PFSK-1 (cell line): ENCODE measurements around the gene PUDP.

Source experiments
- FOXP2 ChIP-seq: optimal IDR thresholded peaks from 2 replicates; pipeline ENCODE3; 2011; ENCODE audit warnings: borderline replicate concordance, control low read depth, inconsistent platforms; ENCODE audit not compliant: insufficient read depth; ENCODE audit errors: extremely low read length, extremely low read depth
- POLR2AphosphoS5 ChIP-seq: IDR thresholded peaks from 2 replicates; pipeline ENCODE4 v1.6.1; 2012; ENCODE audit warnings: low read depth, mild to moderate bottlenecking, control low read depth, low read length, moderate library complexity
- REST ChIP-seq, 2 experiments: IDR thresholded peaks; 2 replicates each; pipeline versions ENCODE4 v1.6.1 to v1.8.0; 2011 to 2012; ENCODE audit warnings: low read depth in 2 of 2, low read length in 2 of 2, control low read depth in 1 of 2, inconsistent platforms in 1 of 2, mild to moderate bottlenecking in 1 of 2, moderate library complexity in 1 of 2; ENCODE audit not compliant: insufficient read depth in 1 of 2
- SIN3A ChIP-seq: IDR thresholded peaks from 2 replicates; pipeline ENCODE4 v1.6.1; 2012; ENCODE audit warnings: mild to moderate bottlenecking, low read length, moderate library complexity, borderline replicate concordance; ENCODE audit not compliant: insufficient read depth
- TAF1 ChIP-seq: IDR thresholded peaks from 2 replicates; pipeline ENCODE4 v1.6.1; 2012; ENCODE audit warnings: low read length, control low read depth, borderline replicate concordance; ENCODE audit not compliant: insufficient read depth

The PUDP gene

GRCh38 chrX:7156879-7157278, 8.9 kb upstream of the PUDP start:
- no peak for TF ChIP-seq TAF1
- TF ChIP-seq POLR2AphosphoS5 = no peak
- TF ChIP-seq FOXP2 = no peak
- no peak for TF ChIP-seq REST (IDR thresholded peaks at IDR 0.05; ENCODE audit: insufficient read depth in 1 of 2, low read depth in 2 of 2, low read length in 2 of 2)
- no peak for TF ChIP-seq SIN3A

- no peak for TF ChIP-seq FOXP2
- no peak for TF ChIP-seq TAF1
- TF ChIP-seq REST (IDR thresholded peaks at IDR 0.05; ENCODE audit: insufficient read depth in 1 of 2, low read depth in 2 of 2, low read length in 2 of 2) = no peak
- TF ChIP-seq SIN3A = no peak
- no peak for TF ChIP-seq POLR2AphosphoS5
These were observed 7.2 kb upstream of the PUDP start for GRCh38 chrX:7155163-7155562.

- TF ChIP-seq FOXP2 (no peak), TAF1 (no peak), SIN3A (no peak), REST (IDR thresholded peaks at IDR 0.05; ENCODE audit: insufficient read depth in 1 of 2, low read depth in 2 of 2, low read length in 2 of 2) (no peak)
These were observed 6.2 kb upstream of the PUDP start for GRCh38 chrX:7154041-7154597.

GRCh38 chrX:7153231-7153630, 5.3 kb upstream of the PUDP start:
- TF ChIP-seq SIN3A (no peak), TAF1 (no peak), REST (IDR thresholded peaks at IDR 0.05; ENCODE audit: insufficient read depth in 1 of 2, low read depth in 2 of 2, low read length in 2 of 2) (no peak), FOXP2 (no peak), POLR2AphosphoS5 (no peak)

- TF ChIP-seq SIN3A = no peak
- no peak for TF ChIP-seq FOXP2
- TF ChIP-seq TAF1 = no peak
- TF ChIP-seq POLR2AphosphoS5 = no peak
- TF ChIP-seq REST (IDR thresholded peaks at IDR 0.05; ENCODE audit: insufficient read depth in 1 of 2, low read depth in 2 of 2, low read length in 2 of 2) = no peak
These were observed 1.5 kb upstream of the PUDP start for GRCh38 chrX:7149411-7149810.
